Measurements from ENCODE around the gene HSPA1B. TPM values are rescaled to one million over a fixed set of nuclear protein-coding genes. Genes with fewer than 3 reads are reported as not detected.

The HSPA1B gene
- total RNA-seq, 1 donor from 2014 or later: 122 TPM

GRCh38 chr6:31781244-31782125, 46.1 kb upstream of the HSPA1B start:
- Histone ChIP-seq H3K36me3 (peaks cover 73% of the 10 kb centered on the region), H3K4me1 (peaks cover 10% of the 10 kb centered on the region), H3K4me3 (no peak overlapping the region), H3K9me3 (no peaks in the 10 kb centered on the region), H3K27ac (no peak overlapping the region), H3K27me3 (ENCODE audit: low read depth) (no peaks in the 10 kb centered on the region)
- intact Hi-C loops (cut with DNase I): no loop called here
- no peak for TF ChIP-seq CTCF (IDR thresholded peaks at IDR 0.05)
- DNase-seq: no peak
- no peak for ATAC-seq

- peaks cover 73% of the 10 kb centered on the region for H3K36me3 ChIP-seq
These were observed 45.2 kb upstream of the HSPA1B start for GRCh38 chr6:31782126-31782855.

GRCh38 chr6:31784098-31784925, 43.2 kb upstream of the HSPA1B start:
- Histone ChIP-seq H3K9me3 (no peaks in the 10 kb centered on the region), H3K27me3 (ENCODE audit: low read depth) (no peaks in the 10 kb centered on the region), H3K36me3 (peaks cover 70% of the 10 kb centered on the region), H3K4me3 (no peak overlapping the region), H3K4me1 (no peaks in the 10 kb centered on the region), H3K27ac (no peak overlapping the region)
- DNase-seq (no peak), ATAC-seq (no peak)
- no peak for TF ChIP-seq CTCF (IDR thresholded peaks at IDR 0.05)
- intact Hi-C loops (cut with DNase I): no loop called here

More at GRCh38 chr6:31782126-31782855, 45.2 kb upstream of the HSPA1B start:
- TF ChIP-seq CTCF (IDR thresholded peaks at IDR 0.05): no peak
- no peaks in the 10 kb centered on the region for H3K27me3 ChIP-seq (ENCODE audit: low read depth)
- no peak overlapping the region for H3K4me3 ChIP-seq
- intact Hi-C loops (cut with DNase I): no loop called here
- H3K9me3 ChIP-seq: no peaks in the 10 kb centered on the region
- no peak overlapping the region for H3K27ac ChIP-seq
- no peak for DNase-seq
- peaks cover 2% of the 10 kb centered on the region for H3K4me1 ChIP-seq
- ATAC-seq: no peak

GRCh38 chr6:31785475-31785874, 42.1 kb upstream of the HSPA1B start:
- no peak overlapping the region for H3K27ac ChIP-seq
- no peaks in the 10 kb centered on the region for H3K9me3 ChIP-seq
- no peaks in the 10 kb centered on the region for H3K4me1 ChIP-seq
- H3K4me3 ChIP-seq: no peak overlapping the region
- intact Hi-C loops (cut with DNase I): no loop called here
- ATAC-seq (no peak), DNase-seq (peak; percentile 28)
- H3K27me3 ChIP-seq (ENCODE audit: low read depth): no peaks in the 10 kb centered on the region
- peaks cover 67% of the 10 kb centered on the region for H3K36me3 ChIP-seq
- no peak for TF ChIP-seq CTCF (IDR thresholded peaks at IDR 0.05)

Measured in lower lobe of right lung (tissue), 2 donors.